HG03565 (cell line): ENCODE measurements around the gene KCTD6.

ENCODE experiments used
- ATAC-seq: cut with Tn5 transposase; IDR thresholded peaks from one replicate; pipeline ENCODE4 v1.9.1; 2021; ENCODE audit warnings: mild to moderate bottlenecking, moderate library complexity; ENCODE audit not compliant: unreplicated experiment

Gene KCTD6

GRCh38 chr3:58551636-58552180 lies 59.8 kb downstream of the KCTD6 start:
- no peak for ATAC-seq
